Cardiac muscle cell (in vitro differentiated cells and primary cell): ENCODE measurements around the gene ENOX1. TPM values are rescaled to one million over a fixed set of nuclear protein-coding genes. Genes with fewer than 3 reads are reported as not detected.

Experiments used
- DNase-seq, 2 donors: peaks; one replicate each; pipeline versions ENCODE4 v3.0.0 to v3.0.0-alpha.2; 2010 to 2017; ENCODE audit warnings: low read depth in 1 of 2, low spot score in 1 of 2
- H3K27ac ChIP-seq: fragments of 200-600 bp; sonication (generic); 2 replicates; pipeline ENCODE4 v1.5.1; 2016
- H3K27me3 ChIP-seq: fragments of 200-600 bp; sonication (generic); 2 replicates; pipeline ENCODE4 v1.6.0; 2016; ENCODE audit warnings: control low read depth
- H3K36me3 ChIP-seq: fragments of 200-600 bp; sonication (generic); 2 replicates; pipeline ENCODE4 v1.5.1; 2016; ENCODE audit warnings: control low read depth
- H3K4me1 ChIP-seq: fragments of 200-600 bp; sonication (generic); 2 replicates; pipeline ENCODE4 v1.8.1; 2017; ENCODE audit warnings: low read depth, mild to moderate bottlenecking, mixed run types
- H3K4me3 ChIP-seq: fragments of 200-600 bp; sonication (generic); 2 replicates; pipeline ENCODE4 v1.5.1; 2016; ENCODE audit warnings: mild to moderate bottlenecking
- H3K9me3 ChIP-seq: fragments of 200-600 bp; sonication (generic); 2 replicates; pipeline ENCODE4 v1.5.1; 2017; ENCODE audit warnings: low read depth, mild to moderate bottlenecking, control low read depth
- polyA plus RNA-seq: library from polyadenylated mRNA; unstranded; fragments of >200 nt; fragmentation: Nextera tagmentation; extraction: Ambion mirVana; gene quantifications from 2 replicates; pipeline ENCODE4 v1.2.1, GENCODE V29; 2016
- total RNA-seq: library from RNA; depleted of rRNA; stranded (reverse); fragments of >200 nt; gene quantifications from 2 replicates; pipeline ENCODE4 v1.2.3, GENCODE V29; 2016
- TF ChIP-seq, protein P1 (sequence below): IDR thresholded peaks from 2 replicates; pipeline ENCODE4 v1.5.1; 2012; ENCODE audit warnings: low read depth, mild to moderate bottlenecking, low read length

ENOX1 gene
- total and polyA plus RNA-seq, 2 experiments from 2014 or later: 2.0 to 5.1 TPM

DNA sequence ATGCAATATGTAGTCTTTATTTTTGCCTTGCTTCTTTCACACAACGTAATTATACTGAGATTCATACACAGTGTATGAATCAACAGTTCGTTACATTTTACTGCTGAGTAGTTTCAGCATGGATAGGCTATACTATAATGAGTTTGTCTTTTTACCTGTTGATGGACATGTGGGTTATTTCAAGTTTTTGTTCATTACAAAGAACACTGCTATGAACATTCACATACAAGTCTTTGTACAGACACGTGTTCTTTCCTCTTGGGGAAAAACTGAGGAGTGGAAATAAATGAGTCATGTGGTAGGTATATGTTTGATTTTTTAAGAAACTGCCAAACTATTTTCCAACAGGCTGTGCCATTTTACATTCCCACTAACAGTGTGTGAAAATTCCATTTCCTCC lies 35.1 kb downstream of the ENOX1 start:
- H3K36me3 ChIP-seq: no peaks in the 10 kb centered on the region
- no peaks in the 10 kb centered on the region for H3K9me3 ChIP-seq
- TF ChIP-seq, protein P1, sequence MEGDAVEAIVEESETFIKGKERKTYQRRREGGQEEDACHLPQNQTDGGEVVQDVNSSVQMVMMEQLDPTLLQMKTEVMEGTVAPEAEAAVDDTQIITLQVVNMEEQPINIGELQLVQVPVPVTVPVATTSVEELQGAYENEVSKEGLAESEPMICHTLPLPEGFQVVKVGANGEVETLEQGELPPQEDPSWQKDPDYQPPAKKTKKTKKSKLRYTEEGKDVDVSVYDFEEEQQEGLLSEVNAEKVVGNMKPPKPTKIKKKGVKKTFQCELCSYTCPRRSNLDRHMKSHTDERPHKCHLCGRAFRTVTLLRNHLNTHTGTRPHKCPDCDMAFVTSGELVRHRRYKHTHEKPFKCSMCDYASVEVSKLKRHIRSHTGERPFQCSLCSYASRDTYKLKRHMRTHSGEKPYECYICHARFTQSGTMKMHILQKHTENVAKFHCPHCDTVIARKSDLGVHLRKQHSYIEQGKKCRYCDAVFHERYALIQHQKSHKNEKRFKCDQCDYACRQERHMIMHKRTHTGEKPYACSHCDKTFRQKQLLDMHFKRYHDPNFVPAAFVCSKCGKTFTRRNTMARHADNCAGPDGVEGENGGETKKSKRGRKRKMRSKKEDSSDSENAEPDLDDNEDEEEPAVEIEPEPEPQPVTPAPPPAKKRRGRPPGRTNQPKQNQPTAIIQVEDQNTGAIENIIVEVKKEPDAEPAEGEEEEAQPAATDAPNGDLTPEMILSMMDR: no peak
- H3K27ac ChIP-seq: no peak overlapping the region
- no peak overlapping the region for H3K4me3 ChIP-seq
- DNase-seq: peak in 1 of 2 donors; percentile 7
- no peaks in the 10 kb centered on the region for H3K4me1 ChIP-seq
- H3K27me3 ChIP-seq: no peaks in the 10 kb centered on the region

DNA sequence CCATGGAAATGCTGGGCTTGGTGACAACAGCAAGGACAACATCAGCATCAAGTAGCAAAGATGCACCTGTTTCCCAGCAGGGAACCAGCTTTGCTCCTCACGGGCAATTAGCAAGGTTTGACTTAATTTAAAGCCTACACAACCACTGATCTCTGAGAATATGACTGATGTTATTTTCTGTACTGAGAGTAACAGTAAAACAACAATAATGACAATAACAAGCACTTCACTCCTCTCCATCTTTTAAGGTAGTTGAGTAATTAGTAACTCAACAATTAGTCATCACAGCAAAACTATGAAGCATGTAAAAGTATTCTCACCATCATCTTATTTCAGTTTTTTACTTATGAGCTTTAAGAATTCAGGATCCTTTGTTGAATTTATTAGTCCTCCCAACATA lies 37.3 kb downstream of the ENOX1 start:
- no peak overlapping the region for H3K4me3 ChIP-seq
- H3K27me3 ChIP-seq: no peaks in the 10 kb centered on the region
- TF ChIP-seq, protein P1: no peak
- no peak for DNase-seq
- H3K27ac ChIP-seq: no peak overlapping the region
- H3K9me3 ChIP-seq: no peaks in the 10 kb centered on the region
- H3K36me3 ChIP-seq: no peaks in the 10 kb centered on the region
- H3K4me1 ChIP-seq: no peaks in the 10 kb centered on the region

DNA sequence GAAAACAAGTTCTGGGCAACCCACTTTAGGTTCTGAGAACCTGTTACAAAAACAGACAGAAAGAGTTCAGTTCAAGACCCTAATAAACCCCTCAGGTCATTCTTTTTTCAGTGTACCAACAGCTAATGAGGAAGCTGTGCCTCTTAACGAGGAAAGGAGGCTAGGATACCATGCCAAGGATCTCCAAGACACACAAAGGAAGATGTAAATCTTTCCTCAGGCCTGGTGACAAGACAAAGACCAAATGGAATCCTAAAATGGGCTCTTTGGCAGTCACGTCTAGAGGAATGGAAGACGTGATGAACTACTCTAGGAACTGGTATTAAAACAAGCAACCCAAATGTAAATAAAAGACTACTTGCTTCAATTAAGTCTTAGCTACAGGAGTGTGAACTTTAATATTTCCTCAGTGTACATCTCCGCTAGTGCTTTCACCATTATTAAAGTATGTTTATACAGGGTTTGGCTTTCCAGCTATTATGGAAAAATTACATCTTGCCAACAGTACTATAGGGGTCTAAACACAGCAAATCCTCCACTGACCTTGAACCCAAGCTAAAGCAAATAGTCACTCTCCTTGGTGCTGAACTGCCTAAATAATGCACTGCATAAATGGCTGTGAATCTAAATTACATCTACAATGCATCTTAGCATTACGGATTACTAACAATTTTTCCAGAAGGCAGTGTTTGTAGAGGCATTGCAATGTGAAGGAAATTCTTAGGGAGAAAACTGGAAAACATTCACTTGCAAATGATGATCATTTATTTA lies 42.3 kb downstream of the ENOX1 start:
- Histone ChIP-seq H3K27ac (no peak overlapping the region), H3K36me3 (no peaks in the 10 kb centered on the region), H3K4me3 (no peak overlapping the region), H3K9me3 (no peaks in the 10 kb centered on the region), H3K4me1 (no peaks in the 10 kb centered on the region), H3K27me3 (no peaks in the 10 kb centered on the region)
- peak; percentile 24 to 54 for DNase-seq
- TF ChIP-seq, protein P1: no peak

DNA sequence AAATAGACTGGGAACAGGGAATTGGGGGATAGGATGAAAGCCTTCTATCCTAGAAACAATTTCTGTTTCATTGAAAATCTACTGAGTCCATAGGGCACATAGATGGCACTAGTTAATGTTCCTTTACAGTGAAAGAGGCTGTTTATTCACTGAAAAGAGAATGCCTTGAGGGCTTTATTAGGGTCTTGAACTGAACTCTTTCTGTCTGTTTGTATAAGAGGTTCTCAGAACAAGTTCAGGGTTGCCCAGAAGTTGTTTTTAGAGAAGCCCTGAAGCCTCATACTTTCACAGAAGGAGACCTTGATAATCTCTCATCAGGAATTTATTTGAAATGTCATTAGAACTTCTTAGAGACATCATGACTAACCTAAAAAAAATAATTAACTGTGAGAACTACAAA lies 43.9 kb downstream of the ENOX1 start:
- Histone ChIP-seq H3K4me3 (no peak overlapping the region), H3K36me3 (no peaks in the 10 kb centered on the region), H3K27me3 (no peaks in the 10 kb centered on the region), H3K27ac (no peak overlapping the region), H3K4me1 (no peaks in the 10 kb centered on the region), H3K9me3 (no peaks in the 10 kb centered on the region)
- no peak for DNase-seq
- TF ChIP-seq, protein P1: no peak

DNA sequence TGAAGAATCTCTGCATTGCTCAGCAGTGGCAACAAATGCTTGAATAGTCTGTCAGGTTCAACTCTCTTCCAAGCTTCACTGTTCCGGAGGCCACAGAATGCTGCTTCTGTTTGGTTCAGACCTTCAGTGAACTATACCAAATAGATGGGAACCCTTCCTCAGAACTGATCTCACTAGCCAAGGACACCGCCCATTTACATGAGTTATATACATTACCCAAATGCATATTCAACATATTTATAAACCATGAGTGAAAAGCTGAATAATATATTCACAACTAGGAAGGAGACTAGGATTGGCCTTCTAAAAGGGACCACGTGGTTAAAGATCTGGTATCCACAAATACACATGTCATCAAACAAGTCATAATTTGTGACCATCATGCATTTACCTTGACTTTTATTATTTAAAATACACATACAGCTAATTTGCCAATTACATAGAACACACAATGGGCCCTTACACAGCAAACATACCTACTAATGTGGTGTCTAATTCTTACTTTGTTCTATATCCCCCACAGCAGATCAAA lies 49.3 kb downstream of the ENOX1 start:
- DNase-seq: no peak

More for the DNA sequence above, 49.3 kb downstream of the ENOX1 start:
- H3K4me3 ChIP-seq: no peak overlapping the region
- TF ChIP-seq, protein P1: no peak
- H3K27ac ChIP-seq: no peak overlapping the region
- H3K4me1 ChIP-seq: no peaks in the 10 kb centered on the region
- no peaks in the 10 kb centered on the region for H3K36me3 ChIP-seq
- H3K9me3 ChIP-seq: no peaks in the 10 kb centered on the region
- no peaks in the 10 kb centered on the region for H3K27me3 ChIP-seq
